K562 (cell line): Measurements from ENCODE around the gene GGTLC1. TPM values are rescaled to one million over a fixed set of nuclear protein-coding genes. Genes with fewer than 3 reads are reported as not detected.

ENCODE experiments used
- ATAC-seq: fragments of 200-7000 bp; cut with Tn5 transposase; 3 replicates; pipeline ENCODE4 v1.9.1; 2020; ENCODE audit warnings: moderate library complexity
- BruUV-seq: library from RNA; stranded (reverse); fragments of 400-500 nt; replicated peaks from 2 replicates; lab custom pipeline; 2021; lab: Mats Ljungman, UMichigan
- CTCF ChIA-PET: fragments of 300-600 bp; formaldehyde crosslinking; extraction: SDS; loops from one replicate; lab custom pipeline; 2021; ENCODE audit warnings: low intra/inter-chr PET ratio; lab: Yijun Ruan, JAX
- POLR2A ChIA-PET: fragments of 300-600, 350-650 bp; sonication (Branson Sonifier 250); formaldehyde crosslinking; extraction: SDS; loops from one replicate; lab custom pipeline; 2021; ENCODE audit warnings: antibody characterized with exemption, inconsistent platforms; lab: Yijun Ruan, JAX
- DNase-seq, 4 experiments: peaks; one replicate each; pipeline versions ENCODE4 v3.0.0 to v3.0.0-alpha.2; 2011 to 2018; ENCODE audit warnings: low spot score in 3 of 4, mixed read lengths in 3 of 4; ENCODE audit errors: extremely low read depth in 1 of 4
- FAIRE-seq: peaks from 2 replicates; lab custom pipeline; 2011; peaks lifted over from hg19 to GRCh38; lab: Jason Lieb, UNC
- H2AFZ ChIP-seq: 2 replicates; pipeline ENCODE4 v1.6.0; 2011; ENCODE audit warnings: low read depth, low read length, control low read depth, inconsistent platforms
- H3K27ac ChIP-seq: fragments of 200-600 bp; 3 replicates; pipeline ENCODE4 v1.8.0; 2011; ENCODE audit warnings: low read depth, mild to moderate bottlenecking, control low read depth, inconsistent platforms, low read length, moderate library complexity, mixed read lengths; ENCODE audit errors: extremely low read depth
- H3K27me3 ChIP-seq, 2 experiments: fragments of 300-600 bp in 1 of 2; 2 replicates in 1 of 2; 3 replicates in 1 of 2; pipeline versions ENCODE4 v1.6.0 to v1.8.0; 2011; ENCODE audit warnings: inconsistent platforms in 2 of 2, low read length in 2 of 2, mild to moderate bottlenecking in 1 of 2, mixed read lengths in 1 of 2, moderate library complexity in 1 of 2; ENCODE audit not compliant: control insufficient read depth in 2 of 2, insufficient read depth in 2 of 2
- H3K36me3 ChIP-seq: fragments of 300-600 bp; 3 replicates; pipeline ENCODE4 v1.8.0; 2011; ENCODE audit warnings: mild to moderate bottlenecking, low read length, inconsistent platforms; ENCODE audit not compliant: control insufficient read depth, insufficient read depth
- H3K4me1 ChIP-seq, 2 experiments: fragments of 200-600 bp in 1 of 2; replicated peaks in 1 of 2; 2 replicates in 1 of 2; 3 replicates in 1 of 2; pipeline versions ENCODE4 v1.5.1 to v1.8.0; 2011; ENCODE audit warnings: inconsistent platforms in 2 of 2, low read length in 2 of 2, mild to moderate bottlenecking in 1 of 2, mixed read lengths in 1 of 2, moderate library complexity in 1 of 2; ENCODE audit not compliant: control insufficient read depth in 2 of 2, insufficient read depth in 2 of 2
- H3K4me2 ChIP-seq: 2 replicates; pipeline ENCODE4 v1.6.1; 2011; ENCODE audit warnings: low read length, control low read depth, inconsistent platforms, mixed read lengths; ENCODE audit not compliant: insufficient read depth
- H3K4me3 ChIP-seq: fragments of 200-600 bp; sonication (generic), shearing (Covaris generic); 2 replicates; pipeline ENCODE4 v1.5.1; 2016; ENCODE audit warnings: control low read depth, inconsistent platforms
- H3K79me2 ChIP-seq: fragments of 200-600 bp; 3 replicates; pipeline ENCODE4 v1.8.0; 2011; ENCODE audit warnings: low read length, inconsistent platforms; ENCODE audit not compliant: control insufficient read depth, insufficient read depth
- H3K9ac ChIP-seq, 2 experiments: 2 replicates each; pipeline versions ENCODE4 v1.6.0 to v1.6.1; 2011; ENCODE audit warnings: low read depth in 2 of 2, low read length in 2 of 2, control low read depth in 1 of 2, inconsistent platforms in 1 of 2, mild to moderate bottlenecking in 1 of 2, mixed read lengths in 1 of 2; ENCODE audit not compliant: insufficient read depth in 1 of 2
- H3K9me1 ChIP-seq: one replicate; pipeline ENCODE4 v1.6.0; 2011; ENCODE audit warnings: inconsistent platforms, mild to moderate bottlenecking, low read length, moderate library complexity; ENCODE audit not compliant: control insufficient read depth, insufficient read depth
- H3K9me3 ChIP-seq: replicated peaks from 2 replicates; pipeline ENCODE4 v1.5.1; 2011; ENCODE audit warnings: low read depth, low read length, inconsistent platforms; ENCODE audit not compliant: control insufficient read depth, insufficient read depth
- H4K20me1 ChIP-seq: replicated peaks from 2 replicates; pipeline ENCODE4 v1.6.1; 2011; ENCODE audit warnings: low read length, inconsistent platforms, mixed read lengths; ENCODE audit not compliant: control insufficient read depth, insufficient read depth
- ARHGAP35 ChIP-seq: fragments of 450-650 bp; IDR thresholded peaks from 2 replicates; pipeline ENCODE4 v1.6.1; 2018; ENCODE audit not compliant: partially characterized antibody
- KDM2B ChIP-seq: fragments of 250-450 bp; sonication (Bioruptor Pico); IDR thresholded peaks from 2 replicates; pipeline ENCODE4 v1.8.0; 2021; ENCODE audit warnings: mild to moderate bottlenecking, moderate library complexity
- MBD1 ChIP-seq: fragments of 250-450 bp; sonication (Bioruptor Pico); IDR thresholded peaks from 2 replicates; pipeline ENCODE4 v1.8.0; 2022; ENCODE audit warnings: inconsistent platforms
- PHF8 ChIP-seq: fragments of 200-600 bp; sonication (generic); IDR thresholded peaks from 2 replicates; pipeline ENCODE4 v1.6.1; 2012; ENCODE audit warnings: mixed run types, mild to moderate bottlenecking, inconsistent platforms, low read length, moderate library complexity, borderline replicate concordance
- POLR3G ChIP-seq: IDR thresholded peaks from 2 replicates; pipeline ENCODE4 v1.6.1; 2011; ENCODE audit not compliant: insufficient read length, insufficient replicate concordance; ENCODE audit errors: extremely low read depth
- SOX6 ChIP-seq: fragments of 450-650 bp; IDR thresholded peaks from 2 replicates; pipeline ENCODE4 v1.6.1; 2014; ENCODE audit warnings: mild to moderate bottlenecking
- SPI1 ChIP-seq: IDR thresholded peaks from 2 replicates; pipeline ENCODE4 v1.6.1; 2011; ENCODE audit warnings: low read depth, low read length, control low read depth, borderline replicate concordance
- ZNF224 ChIP-seq: sonication (generic); formaldehyde crosslinking; IDR thresholded peaks from 2 replicates; pipeline ENCODE4 v1.8.0; 2022; ENCODE audit warnings: mild to moderate bottlenecking, missing genetic modification reagents
- ZNF277 ChIP-seq: fragments of 250-450 bp; sonication (Bioruptor Pico); IDR thresholded peaks from 2 replicates; pipeline ENCODE4 v1.8.0; 2022; ENCODE audit warnings: inconsistent platforms, mild to moderate bottlenecking, moderate library complexity, borderline replicate concordance
- ZNF668 ChIP-seq: fragments of 250-450 bp; sonication (Bioruptor Pico); IDR thresholded peaks from 2 replicates; pipeline ENCODE4 v1.8.0; 2022; ENCODE audit warnings: mild to moderate bottlenecking, inconsistent platforms
- ZNF717 ChIP-seq: fragments of 250-450 bp; sonication (Bioruptor Pico); IDR thresholded peaks from 2 replicates; pipeline ENCODE4 v1.5.0; 2021
- WGBS: fragments of 100-300 bp; shearing (Covaris generic); methylation state at CpG from one replicate; pipeline ENCODE4 v1.1.6; 2016; ENCODE audit warnings: low coverage, mixed read lengths; ENCODE audit not compliant: insufficient coverage; ENCODE audit errors: missing lambda C conversion rate; 5-methylcytosine and 5-hydroxymethylcytosine counted together
- in situ Hi-C: fragments of 300-500 bp; cut with MboI; formaldehyde crosslinking; loops from 4 replicates; pipeline ENCODE4 v1.15.0; 2018; ENCODE audit warnings: inconsistent platforms, mixed read lengths
- intact Hi-C: fragments of 100-400 bp; cut with micrococcal nuclease; formaldehyde crosslinking; loops from 2 replicates; pipeline ENCODE4 v1.14.2; 2022
- polyA plus RNA-seq, 8 experiments: library from polyadenylated mRNA; depleted of rRNA in 4 of 8; stranded (reverse) in 5 of 8; unstranded in 3 of 8; fragments of >200 nt; fragmentation: Nextera tagmentation in 2 of 8; fragmentation: Illumina TruSeq in 1 of 8; extraction: Ambion mirVana in 2 of 8; extraction: Trizol in 1 of 8; gene quantifications; 2 replicates each; pipeline versions ENCODE4 v1.2.1 to v1.2.3, GENCODE V29; 2011 to 2014; ENCODE audit warnings: inconsistent platforms in 1 of 8, missing spikeins in 1 of 8
- total RNA-seq, 7 experiments: library from RNA; depleted of rRNA in 6 of 7; stranded (reverse); fragments of >200 nt in 6 of 7; fragmentation: Illumina TruSeq in 2 of 7; extraction: Trizol in 2 of 7; gene quantifications; 2 replicates each; pipeline versions ENCODE4 v1.2.1 to v1.2.3, GENCODE V29; 2011 to 2021; ENCODE audit warnings: low replicate concordance in 1 of 7

GGTLC1 gene
- total and polyA plus RNA-seq, 9 of the 15 experiments (the other 6 are each of a cell fraction or from before 2014, with no cell fraction given) = not detected

- ChIA-PET POLR2A (no interaction called here), CTCF (no interaction called here)
- no peak for FAIRE-seq
- in situ Hi-C loops = no loop called here
- no peaks in the 10 kb centered on the region for H3K9me1 ChIP-seq
- intact Hi-C loops = loop anchor here (5.0 kb wide), 1 partner anchor 978 kb away; no protein-coding TSS in a partner anchor
- no peaks in the 10 kb centered on the region for H3K27me3 ChIP-seq
- ATAC-seq = no peak
- no peaks in the 10 kb centered on the region for H3K36me3 ChIP-seq
- no peaks in the 10 kb centered on the region for H4K20me1 ChIP-seq
- TF ChIP-seq ZNF224 (no peak), SPI1 (0 out of 2 replicates have a peak, but pooled peaks have one; percentile 19)
- H3K4me2 ChIP-seq = no peak overlapping the region
- H3K9me3 ChIP-seq = no peaks in the 10 kb centered on the region
- no TSS peak for BruUV-seq
- H3K9ac ChIP-seq = no peak overlapping the region
- H2AFZ ChIP-seq = no peak overlapping the region
- no peaks in the 10 kb centered on the region for H3K79me2 ChIP-seq
- no peak overlapping the region for H3K4me3 ChIP-seq
- no peak overlapping the region for H3K27ac ChIP-seq
- no peaks in the 10 kb centered on the region for H3K4me1 ChIP-seq
- DNase-seq = no peak
Measured at GRCh38 chr20:23939641-23940040, 48.9 kb downstream of the GGTLC1 start.

GRCh38 chr20:23939063-23939462, 49.5 kb downstream of the GGTLC1 start:
- Histone ChIP-seq H4K20me1 (no peaks in the 10 kb centered on the region), H3K4me3 (no peak overlapping the region), H3K9ac (no peak overlapping the region), H3K79me2 (no peaks in the 10 kb centered on the region), H2AFZ (no peak overlapping the region), H3K9me1 (no peaks in the 10 kb centered on the region), H3K27ac (no peak overlapping the region), H3K36me3 (no peaks in the 10 kb centered on the region), H3K4me2 (no peak overlapping the region), H3K4me1 (no peaks in the 10 kb centered on the region), H3K27me3 (no peaks in the 10 kb centered on the region), H3K9me3 (no peaks in the 10 kb centered on the region)
- no peak for FAIRE-seq
- BruUV-seq = no TSS peak
- no peak for DNase-seq
- TF ChIP-seq POLR3G (no peak), ZNF717 (CRISPR knock-in tag) (no peak), ZNF668 (CRISPR knock-in tag) (no peak), ZNF277 (CRISPR knock-in tag) (no peak), SOX6 (no peak), ARHGAP35 (no peak), MBD1 (CRISPR knock-in tag) (no peak), PHF8 (no peak), KDM2B (CRISPR knock-in tag) (no peak)
- WGBS = no CpG with 5 or more reads among the region's 2 CpGs
- in situ Hi-C loops (no loop called here), intact Hi-C loops (loop anchor here (5.0 kb wide), 1 partner anchor 978 kb away; no protein-coding TSS in a partner anchor)
- ChIA-PET POLR2A (no interaction called here), CTCF (no interaction called here)
- no peak for ATAC-seq
